Stimulated activated CD8-positive, alpha-beta memory T cell treated with anti-CD3 and anti-CD28 coated beads, Interleukin-12 subunit alpha, Interleukin-12 subunit beta, amount 100 ng/mL, for 4 hours (primary cell): ENCODE data around the gene CDKN1C.

Source experiments
- DNase-seq: peaks from one replicate; pipeline ENCODE4 v3.0.0-alpha.2; 2020; ENCODE audit warnings: low read depth

The CDKN1C gene

DNA sequence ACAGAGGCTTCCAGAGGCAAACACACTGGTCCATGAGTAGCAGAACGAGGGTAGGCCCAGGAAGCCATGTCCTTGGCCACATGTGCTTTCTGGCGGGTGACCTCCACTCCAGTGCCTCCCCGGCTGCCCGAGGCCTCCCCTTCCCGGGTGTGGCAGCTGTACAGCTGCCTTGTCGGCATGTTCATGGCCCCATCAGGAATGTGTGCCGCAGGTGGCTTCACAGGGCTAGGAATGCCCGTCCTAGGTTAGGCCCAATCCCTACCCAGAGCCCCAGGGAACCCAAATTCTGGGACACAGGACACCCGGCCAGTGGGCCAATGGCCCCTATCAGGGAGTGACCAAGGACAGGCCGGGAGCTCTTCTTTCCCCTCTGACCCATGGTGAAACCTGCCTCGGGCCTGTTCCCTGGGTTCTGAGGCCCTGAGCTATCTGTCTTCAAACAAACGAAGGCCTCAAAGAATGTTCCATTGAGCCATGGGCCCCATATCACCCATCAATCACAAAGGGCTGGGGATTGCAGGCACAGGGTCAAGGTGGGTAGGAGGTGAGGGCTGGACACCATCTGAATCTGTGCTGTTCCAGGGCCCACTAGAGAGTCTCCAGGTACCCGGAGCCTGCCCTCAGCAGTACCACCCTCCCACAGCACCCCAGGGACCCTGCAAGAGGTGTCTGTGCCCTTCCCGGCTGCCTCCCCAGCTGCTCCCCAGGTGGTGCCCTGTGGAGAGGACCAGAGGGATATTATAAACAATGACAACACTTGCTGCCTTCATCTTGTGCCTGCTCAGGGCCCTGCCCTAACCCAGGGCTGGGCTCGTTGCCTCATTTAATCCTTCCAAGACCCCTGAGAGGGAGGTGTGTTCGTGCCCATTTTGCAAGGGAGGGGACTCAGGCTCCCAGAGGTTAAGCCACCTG, 4.0 kb upstream of the CDKN1C start:
- DNase-seq = no peak

DNA sequence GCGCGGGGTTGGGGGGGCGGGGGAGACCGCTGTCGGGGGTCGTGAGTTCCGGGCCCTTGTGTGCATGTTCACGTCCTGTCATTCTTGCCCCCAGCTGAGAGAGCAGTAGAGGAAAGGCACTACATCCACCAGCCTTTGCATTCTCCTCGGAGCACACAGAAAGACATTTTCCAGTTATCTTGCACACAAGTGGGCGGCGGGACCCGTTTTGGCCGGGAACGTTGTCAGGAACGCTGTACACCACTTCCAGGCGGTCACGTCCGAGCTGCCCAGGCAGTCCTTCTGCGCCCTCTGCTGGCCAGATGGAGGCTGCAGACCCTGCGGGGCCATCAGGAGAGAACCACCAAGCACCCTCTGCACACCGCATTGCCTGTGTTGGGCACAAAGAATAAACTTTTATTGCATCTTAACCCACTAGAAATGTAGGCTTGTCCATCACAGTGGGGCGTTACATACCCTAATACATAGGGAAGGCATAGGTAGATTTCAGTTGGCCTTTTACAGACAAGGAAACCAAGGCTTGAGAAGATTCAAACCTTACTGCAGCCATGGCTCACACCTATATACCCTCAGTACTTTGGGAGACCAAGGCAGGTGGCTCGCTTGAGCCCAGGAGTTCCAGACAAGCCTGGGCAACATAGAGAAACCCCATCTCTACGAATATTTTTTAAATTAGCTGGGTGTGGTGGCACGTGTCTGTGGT, 2.8 kb upstream of the CDKN1C start:
- peak; percentile 70 for DNase-seq

DNA sequence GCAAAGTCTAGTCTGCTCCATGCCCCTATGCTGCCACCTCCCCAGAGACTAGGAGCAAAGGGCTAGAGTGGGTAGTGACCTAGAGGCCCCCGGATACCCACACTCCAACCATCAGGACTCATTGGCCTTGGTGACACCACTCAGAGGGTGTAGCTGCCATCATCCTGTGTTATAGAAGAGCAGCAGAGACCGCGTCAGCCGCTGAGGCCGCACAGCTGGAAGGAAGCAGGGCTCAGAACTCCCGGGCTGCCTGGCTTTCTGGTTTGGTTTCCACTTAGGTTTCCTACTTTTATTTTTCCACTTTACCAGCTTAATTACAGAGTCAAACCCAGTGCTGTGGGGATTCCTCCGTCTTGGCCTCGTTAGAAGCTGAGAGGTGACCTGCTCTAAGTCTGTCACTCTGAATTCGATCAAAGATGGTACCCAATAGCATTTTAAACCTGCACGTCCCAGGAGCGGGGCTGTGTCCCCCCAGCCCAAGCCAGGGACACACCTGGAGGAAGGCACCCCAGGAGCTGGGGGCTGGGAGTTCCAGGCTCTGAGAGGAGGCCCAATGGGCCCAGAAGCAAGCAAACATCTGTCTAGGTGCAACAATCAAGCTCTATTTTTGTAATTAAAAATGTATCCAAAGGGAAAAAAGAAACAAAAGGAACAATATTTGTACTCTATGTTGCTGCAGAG, 2.1 kb upstream of the CDKN1C start:
- no peak for DNase-seq

DNA sequence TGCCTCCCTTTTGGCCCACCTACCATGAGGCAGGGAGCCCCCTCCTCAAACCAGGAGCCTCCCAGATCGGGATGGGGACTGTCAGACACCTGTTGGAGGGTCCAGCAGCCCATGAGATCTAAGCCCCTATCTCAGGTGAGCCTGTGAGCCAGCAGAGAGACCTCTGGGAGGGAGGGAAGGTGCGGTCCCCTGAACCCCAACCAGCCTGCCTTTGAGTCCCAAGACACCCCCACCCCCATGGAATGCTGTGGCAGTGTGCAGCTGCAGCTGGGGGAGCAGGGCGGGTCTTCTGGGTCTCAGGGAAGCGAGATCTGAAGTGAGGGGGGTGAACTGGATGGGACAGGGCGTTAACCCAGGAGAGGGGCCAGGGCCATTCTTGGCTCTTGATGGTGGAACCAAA, 1.4 kb upstream of the CDKN1C start:
- no peak for DNase-seq

DNA sequence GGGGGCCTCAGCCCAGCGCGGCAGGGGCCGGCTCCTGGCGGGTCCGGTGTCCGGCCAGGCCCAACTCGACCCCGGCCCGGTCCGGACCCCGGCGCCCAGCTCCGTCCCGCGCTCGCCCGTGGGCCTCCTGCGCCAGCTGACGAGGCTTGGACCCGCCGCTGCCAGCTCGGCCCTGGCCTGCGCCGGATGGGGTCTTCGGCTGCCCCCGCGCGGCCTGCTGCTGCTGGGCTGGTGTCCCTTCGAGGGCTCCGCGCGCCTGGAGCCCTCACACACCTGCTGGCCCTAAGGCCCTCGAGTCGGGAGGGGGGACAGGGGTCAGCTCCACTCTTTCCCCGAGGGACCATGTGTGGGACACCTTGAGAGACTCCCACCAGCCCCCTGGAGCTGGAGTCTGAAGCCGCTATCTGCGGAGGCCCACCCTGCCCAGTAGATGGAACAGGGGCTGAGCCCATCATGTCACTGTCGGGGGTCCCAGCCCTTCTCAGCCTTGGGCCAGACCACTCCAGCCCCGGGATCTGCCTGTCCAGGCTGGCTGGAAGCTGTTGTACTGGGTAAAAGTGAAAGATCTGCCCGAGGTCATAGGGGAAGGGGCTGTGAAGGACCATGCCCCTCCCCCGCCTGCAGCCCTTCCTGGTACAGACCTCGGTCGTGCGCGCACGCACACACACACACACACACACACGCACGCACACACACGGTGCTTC, 768 bp upstream of the CDKN1C start:
- no peak for DNase-seq

DNA sequence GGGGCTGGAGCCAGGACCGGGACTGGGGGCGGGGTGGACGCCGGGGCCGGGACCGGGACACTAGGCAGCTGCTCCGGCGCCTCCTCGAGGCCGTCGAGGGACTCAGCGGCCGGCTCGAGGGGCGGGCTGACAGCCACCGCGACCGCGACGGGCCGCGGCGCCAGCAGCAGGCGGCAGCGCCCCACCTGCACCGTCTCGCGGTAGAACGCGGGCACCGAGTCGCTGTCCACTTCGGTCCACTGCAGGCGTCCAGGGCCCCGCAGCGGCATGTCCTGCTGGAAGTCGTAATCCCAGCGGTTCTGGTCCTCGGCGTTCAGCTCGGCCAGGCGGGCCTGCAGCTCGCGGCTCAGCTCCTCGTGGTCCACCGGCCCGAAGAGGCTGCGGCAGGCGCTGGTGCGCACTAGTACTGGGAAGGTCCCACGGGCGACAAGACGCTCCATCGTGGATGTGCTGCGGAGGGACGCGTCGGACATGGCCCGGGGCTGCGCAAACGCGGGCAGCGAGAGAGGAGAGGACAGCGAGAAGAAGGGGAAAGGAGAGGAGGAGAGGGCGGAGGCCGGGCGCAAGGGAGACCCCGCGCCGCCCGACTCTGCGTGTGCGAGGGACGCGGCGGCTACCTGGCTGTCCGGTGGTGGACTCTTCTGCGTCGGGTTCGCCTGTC, 428 bp downstream of the CDKN1C start:
- DNase-seq = no peak

DNA sequence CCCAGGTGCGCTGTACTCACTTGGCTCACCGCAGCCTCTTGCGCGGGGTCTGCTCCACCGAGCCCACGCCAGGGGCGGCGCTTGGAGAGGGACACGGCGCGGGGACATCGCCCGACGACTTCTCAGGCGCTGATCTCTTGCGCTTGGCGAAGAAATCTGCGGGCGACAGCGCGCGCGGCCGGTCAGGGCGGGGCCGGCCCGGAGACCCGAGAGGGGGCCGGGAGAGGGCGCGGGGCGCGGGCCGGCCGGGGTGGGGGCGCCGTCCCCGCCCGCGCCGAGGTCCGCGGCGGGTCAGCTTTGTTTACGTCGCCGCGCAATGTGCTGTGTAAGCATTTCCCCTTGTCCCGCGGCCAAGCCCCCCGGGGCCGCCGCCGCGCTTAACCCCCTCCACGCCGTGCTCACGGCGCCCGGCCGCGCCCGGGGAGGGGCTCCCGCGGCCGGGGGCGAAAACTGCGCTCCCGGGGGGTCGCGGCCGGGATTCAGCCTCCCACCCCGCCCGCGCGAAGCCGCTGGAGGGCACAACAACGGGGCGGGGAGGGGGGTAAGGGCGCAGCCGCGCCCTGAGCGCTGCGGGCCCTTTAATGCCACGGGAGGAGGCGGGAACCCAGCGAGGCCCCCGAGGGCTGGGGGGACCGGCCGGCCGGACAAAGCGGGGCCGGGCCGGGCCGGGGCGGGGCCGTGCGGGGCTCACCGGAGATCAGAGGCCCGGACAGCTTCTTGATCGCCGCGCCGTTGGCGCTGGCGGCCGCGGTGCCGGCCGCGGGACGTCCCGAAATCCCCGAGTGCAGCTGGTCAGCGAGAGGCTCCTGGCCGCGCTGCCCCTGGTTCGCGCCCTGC, 1.4 kb downstream of the CDKN1C start:
- DNase-seq = no peak

DNA sequence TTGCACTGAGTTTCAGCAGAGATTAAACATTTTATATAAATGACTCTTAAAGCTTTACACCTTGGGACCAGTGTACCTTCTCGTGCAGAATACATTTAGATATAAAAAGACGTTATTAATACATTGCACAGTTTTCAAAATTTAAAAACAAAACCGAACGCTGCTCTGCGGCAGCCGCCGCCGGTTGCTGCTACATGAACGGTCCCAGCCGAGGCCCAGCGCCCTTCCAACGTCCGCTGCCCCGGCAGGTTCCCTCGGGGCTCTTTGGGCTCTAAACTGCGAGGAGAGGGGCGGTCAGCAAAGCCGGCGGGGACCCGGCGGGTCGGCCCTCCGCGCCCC, 2.0 kb downstream of the CDKN1C start:
- DNase-seq = no peak

DNA sequence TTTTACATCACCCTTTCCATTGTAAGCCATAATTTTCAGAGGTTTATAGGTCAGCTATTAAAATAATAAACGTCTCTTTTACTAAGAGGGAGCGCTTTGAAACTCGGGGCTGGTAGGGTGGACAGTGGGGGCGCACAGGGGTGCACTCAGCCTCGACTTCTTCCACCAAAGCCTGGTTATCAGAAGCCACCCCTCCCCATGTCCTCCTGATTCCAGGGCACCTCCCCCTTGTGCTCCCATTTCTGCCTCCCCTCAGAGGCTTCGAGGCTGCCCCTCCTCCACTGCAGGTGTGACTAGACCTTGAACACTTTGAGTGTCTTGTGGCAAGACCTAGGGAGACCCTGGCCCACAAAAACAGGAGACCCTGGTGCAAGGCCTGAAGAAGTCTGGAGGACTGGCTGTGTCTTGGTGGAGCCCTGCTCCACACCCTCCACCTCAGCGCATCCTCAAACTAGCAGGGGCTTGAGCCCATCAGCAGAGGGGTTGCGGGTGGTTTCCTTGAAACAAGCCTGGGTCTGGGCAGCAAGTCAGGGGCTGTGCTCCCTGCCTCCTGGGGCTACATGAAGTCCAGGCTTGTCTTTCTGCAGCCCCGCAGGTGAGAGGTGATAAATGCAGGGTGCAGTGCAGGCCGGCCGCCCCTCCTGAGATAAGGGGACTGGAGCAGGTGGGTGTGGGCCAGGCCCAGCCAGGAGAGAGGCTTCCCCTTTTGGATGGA, 3.0 kb downstream of the CDKN1C start:
- DNase-seq = no peak

DNA sequence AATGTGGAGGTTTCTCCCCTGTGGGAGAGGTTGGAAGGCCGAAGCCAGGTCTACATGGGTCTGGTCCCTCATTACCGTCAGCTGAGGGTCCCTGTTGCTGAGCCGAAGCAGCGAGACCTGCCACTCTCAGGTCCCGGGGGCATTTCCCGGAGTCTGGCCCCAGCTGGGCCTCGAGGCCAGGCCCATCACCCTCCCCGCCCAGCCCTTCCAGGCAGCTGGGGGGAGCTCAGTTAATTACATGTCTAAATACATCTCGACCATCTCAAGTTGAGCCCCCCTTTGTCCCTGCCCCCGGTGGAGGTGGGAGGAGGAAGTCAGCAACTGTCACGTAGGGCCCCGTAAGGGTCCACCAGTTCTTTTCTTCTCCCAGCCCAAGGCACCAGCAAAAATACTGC, 3.6 kb downstream of the CDKN1C start:
- no peak for DNase-seq

DNA sequence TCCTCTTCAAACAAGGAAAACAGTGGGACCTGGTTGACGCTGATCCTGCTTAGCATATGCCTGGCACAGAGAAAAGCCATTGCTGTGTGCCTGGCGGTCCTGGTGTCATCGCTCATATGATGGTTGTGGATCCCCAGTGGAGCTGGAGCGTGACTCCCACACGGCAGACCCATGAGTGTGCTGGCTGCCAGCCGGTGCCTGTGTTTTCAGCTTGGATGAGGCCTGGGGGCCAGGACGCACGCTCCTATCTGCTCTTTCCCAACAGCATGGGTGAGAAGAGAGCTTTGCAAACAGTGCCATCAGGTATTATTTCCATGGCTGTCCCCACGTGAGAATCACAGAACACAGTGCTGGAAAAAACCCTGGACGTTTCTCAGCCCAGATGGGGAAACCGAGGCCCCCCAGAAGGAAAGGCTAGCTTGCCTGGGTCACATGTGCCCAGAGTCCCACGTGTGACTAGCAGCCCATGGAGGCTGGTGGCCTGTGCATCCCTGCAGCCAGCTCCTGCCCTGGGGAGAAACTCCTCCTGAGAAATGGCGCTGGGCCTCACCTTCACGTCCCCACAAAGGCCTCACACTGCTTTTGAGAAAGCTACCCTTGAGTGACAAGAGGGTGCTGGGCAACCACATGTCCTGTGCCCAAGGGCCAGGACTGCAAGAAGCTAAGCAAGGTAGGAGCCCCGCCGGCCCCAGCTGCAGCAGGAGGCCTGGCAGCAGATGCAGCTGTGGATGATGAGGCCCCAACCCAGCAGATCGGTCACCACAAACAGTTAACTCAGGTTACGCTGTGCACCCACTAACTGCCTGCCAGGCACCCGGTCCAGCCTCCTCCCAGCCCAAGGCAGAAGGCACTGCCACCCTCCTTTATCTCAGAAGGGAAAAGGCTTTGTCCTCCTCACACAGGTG, 4.2 kb downstream of the CDKN1C start:
- DNase-seq = no peak

DNA sequence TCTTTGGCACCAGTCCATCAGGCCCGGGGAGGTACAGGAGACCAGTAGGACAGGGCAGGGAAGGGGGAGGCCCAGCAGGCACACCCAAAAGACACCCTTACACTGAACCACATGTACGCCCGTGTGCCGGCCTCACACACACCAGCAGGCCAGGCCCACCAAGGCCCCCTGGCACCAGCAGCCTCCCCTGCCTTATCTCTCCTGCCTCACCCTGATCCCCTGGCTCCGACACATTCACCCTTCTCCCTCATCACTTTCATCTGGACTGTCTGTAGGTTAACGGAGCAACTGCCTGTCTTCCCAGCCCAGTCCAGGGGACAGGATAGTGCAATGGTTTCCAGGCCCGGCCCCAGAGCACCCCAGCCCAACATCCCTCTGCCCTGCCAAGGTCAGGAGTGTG, 4.9 kb downstream of the CDKN1C start:
- no peak for DNase-seq

DNA sequence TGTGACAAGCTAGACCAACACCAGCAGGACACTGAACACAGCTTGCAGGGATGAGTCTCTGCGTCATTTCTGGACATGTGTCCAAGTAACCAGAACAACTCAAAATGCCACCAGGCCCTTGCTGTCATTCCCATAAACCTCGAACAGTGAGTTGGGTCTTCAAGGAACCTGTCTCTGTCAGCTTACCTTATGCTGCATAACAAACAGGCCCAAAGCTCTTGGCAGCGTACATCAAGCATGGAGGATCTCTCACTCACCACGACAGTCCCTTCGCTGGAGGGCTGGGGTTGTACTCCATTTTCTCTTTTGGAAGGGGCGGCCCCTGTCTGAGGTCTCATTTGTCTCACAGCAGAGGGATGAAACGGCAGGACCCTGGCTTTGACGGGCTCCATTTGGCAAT, 6.8 kb downstream of the CDKN1C start:
- DNase-seq = no peak

DNA sequence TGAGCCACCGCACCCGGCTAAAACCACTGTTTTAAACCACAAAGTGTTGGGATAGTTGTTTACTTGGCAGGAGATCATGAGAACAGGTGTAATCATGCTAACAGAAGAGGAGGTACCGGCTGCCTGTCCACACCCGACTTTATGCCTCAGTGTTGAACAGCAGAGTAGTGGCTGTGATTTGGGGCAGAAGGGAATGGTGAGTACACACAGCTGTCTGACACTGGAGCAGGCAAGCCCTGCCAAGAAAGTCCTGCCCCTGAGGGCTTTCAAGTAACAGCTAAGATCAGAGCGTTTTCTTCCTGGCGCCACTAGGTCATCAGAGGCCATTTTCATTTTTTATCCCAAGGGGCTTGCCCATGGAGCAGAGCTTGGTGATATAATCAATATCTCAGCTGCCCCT, 8.1 kb downstream of the CDKN1C start:
- no peak for DNase-seq

DNA sequence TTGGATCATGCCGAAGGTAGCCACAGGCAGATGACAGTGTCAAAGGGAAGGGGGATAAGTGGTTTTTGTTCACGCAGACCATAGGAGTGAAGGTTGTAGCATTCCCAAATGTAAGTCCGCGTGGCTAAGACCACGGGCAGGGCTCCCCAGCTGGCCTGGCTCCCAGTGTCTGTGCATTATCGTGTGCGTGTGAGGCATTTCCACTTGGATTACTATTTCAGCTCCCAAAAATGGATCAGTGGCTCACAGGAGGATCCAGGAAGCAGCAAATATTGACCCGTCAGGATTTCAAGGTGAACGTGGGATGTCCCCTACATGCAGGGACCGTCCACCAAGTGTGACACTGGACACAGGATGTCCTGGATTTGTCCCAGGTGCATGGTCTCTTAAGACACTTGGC, 10.6 kb downstream of the CDKN1C start:
- no peak for DNase-seq

DNA sequence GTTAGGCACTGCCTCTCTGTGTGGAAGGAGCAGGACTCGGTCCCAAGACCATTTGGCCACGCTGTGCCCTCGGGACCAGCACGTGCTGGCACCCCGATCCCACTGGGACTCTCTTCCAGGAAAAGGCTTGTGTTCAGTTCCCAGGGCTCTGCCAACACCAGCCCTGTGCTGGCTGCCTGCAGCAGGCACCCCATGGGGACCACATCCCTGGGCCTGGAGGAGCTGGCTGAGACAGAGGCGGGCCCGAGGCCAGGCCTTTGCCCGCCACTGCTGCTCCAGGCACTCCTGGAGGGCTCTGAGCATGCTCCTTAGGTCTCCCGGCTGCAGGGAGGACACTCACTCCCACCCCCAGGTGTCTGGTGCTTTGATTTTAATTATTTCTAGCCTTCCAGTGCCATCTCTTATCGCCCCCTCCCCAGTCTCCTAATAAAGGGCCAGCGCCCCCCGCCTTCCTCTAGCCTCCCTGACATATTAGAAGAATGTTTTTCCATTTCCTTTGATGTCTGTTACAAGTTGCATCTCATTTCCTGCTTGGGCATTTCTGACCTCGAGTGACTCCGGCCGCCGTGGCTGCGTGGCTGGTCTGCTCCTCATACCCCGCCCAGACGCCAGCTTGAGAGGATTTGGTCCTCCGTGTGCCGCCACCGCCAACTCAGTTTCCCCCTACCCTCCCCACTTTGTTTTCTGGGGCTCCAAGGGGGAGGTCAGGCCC, 14.4 kb downstream of the CDKN1C start:
- DNase-seq = no peak

DNA sequence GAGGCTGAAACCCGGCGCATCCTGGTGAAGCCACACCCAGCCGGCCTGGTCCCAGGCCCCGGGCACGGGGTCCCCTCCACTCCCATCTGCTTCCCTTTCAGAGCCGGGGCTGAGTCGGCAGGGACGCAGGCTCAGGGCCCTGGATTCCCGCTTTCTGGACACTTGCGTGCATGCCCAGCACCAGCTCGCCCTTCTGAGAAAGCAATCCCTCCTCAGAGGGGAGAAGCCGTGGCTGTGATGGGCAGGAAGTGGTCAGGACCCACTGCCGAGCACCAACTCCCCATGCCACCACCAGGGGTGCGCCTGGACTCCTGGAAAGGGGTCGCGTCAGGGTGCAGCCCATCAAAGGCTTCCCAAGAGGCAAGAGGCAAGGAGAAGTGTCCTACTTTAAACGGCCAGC, 15.1 kb downstream of the CDKN1C start:
- no peak for DNase-seq

DNA sequence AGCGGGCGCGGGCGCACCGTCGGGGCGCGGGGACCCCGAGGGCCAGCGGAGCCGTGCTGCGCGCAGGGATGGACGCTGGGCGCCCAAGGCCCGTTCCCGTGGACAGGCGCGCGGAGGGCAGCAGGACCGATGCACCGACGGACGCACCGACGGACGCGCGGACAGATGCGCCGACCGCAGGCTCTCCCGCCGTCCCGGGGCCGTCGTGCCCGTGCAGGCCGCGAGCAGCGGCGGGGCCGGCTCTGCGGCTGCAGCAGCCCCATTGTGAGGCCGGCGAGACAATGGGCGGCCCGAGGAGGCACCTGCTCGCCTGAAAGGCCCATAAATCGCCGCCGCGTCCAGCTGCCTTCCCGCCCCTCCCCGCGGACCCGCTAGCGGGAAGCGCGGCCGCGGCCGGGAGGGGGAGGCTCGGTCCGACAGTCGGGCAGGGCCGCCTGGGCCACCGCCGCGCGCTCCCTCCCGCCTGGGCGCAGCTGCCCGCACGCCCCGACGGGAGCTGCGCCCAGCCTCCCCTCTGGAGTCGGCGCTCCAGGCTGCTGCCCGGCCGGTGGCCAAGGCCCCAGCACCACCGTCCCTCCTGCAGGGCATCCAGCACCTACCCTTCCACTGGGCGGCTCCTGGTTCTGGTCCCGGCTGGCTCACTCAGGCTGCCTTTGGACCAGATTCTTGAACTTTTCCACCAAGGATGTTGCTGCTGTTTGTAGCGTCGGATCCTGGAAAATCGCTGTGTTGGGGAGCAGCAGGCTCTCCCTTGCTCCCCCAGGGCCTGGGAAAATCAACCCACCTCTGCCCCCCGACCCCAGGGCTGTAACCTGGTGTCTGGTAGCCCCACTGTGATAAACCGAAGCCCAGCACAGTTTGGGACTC, 15.8 kb downstream of the CDKN1C start:
- DNase-seq = no peak
